ENCODE data around the gene GPD1.
"Not testable (repeated sequence)": the region's sequence is repeated elsewhere in the genome, so short reads cannot be mapped to it uniquely, and the experiment has no call there.

GPD1 gene

DNA sequence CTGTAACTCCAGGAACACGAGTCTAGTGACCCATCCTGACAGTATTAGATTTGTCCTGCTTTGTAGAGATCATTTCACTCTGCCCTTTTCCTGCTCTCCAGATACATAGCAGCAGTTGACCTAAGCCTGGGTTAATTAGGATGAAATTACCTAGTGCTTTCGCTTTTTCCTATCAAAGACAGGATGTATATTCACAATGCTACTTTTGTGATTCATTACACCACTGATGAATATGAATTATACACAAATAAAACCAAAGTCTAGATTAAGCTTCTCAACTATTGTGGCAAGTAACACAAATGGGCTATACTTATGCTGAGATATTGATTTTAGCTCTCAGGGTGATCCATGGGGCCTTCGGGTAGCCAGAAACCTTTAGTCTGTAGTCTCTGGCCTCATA lies 45.5 kb downstream of the GPD1 start:
- Histone ChIP-seq H3K27ac (ENCODE audit: low read length) (no peak overlapping the region), H3K27me3 (ENCODE audit: insufficient read depth, low read length) (no peaks in the 10 kb centered on the region), H3K36me3 (ENCODE audit: insufficient read depth, low read depth, low read length) (no peaks in the 10 kb centered on the region), H3K4me3 (ENCODE audit: low read length) (no peak overlapping the region), H3K9ac (ENCODE audit: low read depth, low read length) (no peak overlapping the region), H3K4me1 (ENCODE audit: insufficient read depth, low read length) (no peaks in the 10 kb centered on the region), H3K9me3 (ENCODE audit: insufficient read depth, low read depth, low read length) (no peaks in the 10 kb centered on the region)

- Histone ChIP-seq H3K4me1 (ENCODE audit: insufficient read depth, low read length) (no peaks in the 10 kb centered on the region), H3K9me3 (ENCODE audit: insufficient read depth, low read depth, low read length) (no peaks in the 10 kb centered on the region), H3K27ac (ENCODE audit: low read length) (no peak overlapping the region), H3K36me3 (ENCODE audit: insufficient read depth, low read depth, low read length) (no peaks in the 10 kb centered on the region), H3K4me3 (ENCODE audit: low read length) (no peak overlapping the region), H3K27me3 (ENCODE audit: insufficient read depth, low read length) (no peaks in the 10 kb centered on the region), H3K9ac (ENCODE audit: low read depth, low read length) (no peak overlapping the region)
Observed at GRCh38 chr12:50151047-50151687, 47.4 kb downstream of the GPD1 start.

DNA sequence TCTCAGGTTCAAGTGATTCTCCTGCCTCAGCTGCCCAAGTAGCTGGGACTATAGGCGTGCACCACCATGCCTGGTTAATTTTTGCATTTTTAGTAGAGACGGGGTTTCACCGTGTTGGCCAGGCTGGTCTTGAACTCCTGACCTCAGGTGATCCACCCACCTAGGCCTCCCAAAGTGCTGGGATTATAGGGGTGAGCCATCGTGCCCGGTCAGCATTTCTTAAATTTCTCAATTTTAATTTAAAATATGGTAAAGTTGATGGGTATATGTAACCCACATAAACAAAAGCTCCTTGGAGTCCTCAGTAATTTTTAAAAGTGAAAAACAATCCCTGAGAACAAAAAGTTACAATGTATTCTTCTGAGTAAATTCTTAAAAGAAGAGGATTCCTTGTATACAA lies 51.1 kb downstream of the GPD1 start:
- H3K36me3 ChIP-seq (ENCODE audit: insufficient read depth, low read depth, low read length); H3K27ac ChIP-seq (ENCODE audit: low read length); H3K27me3 ChIP-seq (ENCODE audit: insufficient read depth, low read length); H3K9me3 ChIP-seq (ENCODE audit: insufficient read depth, low read depth, low read length); H3K4me3 ChIP-seq (ENCODE audit: low read length); H3K9ac ChIP-seq (ENCODE audit: low read depth, low read length); H3K4me1 ChIP-seq (ENCODE audit: insufficient read depth, low read length): not testable (repeated sequence)

DNA sequence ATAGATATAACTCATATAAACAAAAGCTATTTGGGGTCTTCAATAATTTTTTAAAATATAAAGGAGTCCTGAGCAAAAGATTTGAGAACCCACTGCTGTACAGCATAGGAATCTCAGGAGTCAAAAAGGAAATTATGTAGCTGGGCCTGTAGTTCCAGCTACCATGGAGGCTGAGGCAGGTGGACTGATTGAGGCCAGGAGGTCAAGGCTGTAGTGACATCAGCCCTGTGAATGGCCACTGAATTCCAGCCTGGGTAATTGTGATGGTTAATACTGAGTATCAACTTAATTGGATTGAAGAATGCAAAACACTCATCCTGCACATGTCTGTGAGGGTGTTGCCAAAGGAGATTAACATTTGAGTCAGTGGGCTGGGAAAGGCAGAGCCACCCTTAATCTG lies 52.8 kb downstream of the GPD1 start:
- Histone ChIP-seq H3K36me3 (ENCODE audit: insufficient read depth, low read depth, low read length) (no peaks in the 10 kb centered on the region), H3K9me3 (ENCODE audit: insufficient read depth, low read depth, low read length) (no peaks in the 10 kb centered on the region), H3K27ac (ENCODE audit: low read length) (no peak overlapping the region), H3K9ac (ENCODE audit: low read depth, low read length) (no peak overlapping the region), H3K4me1 (ENCODE audit: insufficient read depth, low read length) (no peaks in the 10 kb centered on the region), H3K27me3 (ENCODE audit: insufficient read depth, low read length) (no peaks in the 10 kb centered on the region), H3K4me3 (ENCODE audit: low read length) (no peak overlapping the region)

- H3K36me3 ChIP-seq (ENCODE audit: insufficient read depth, low read depth, low read length) = no peaks in the 10 kb centered on the region
- no peak overlapping the region for H3K4me3 ChIP-seq (ENCODE audit: low read length)
- no peaks in the 10 kb centered on the region for H3K4me1 ChIP-seq (ENCODE audit: insufficient read depth, low read length)
- no peaks in the 10 kb centered on the region for H3K27me3 ChIP-seq (ENCODE audit: insufficient read depth, low read length)
- H3K9me3 ChIP-seq (ENCODE audit: insufficient read depth, low read depth, low read length) = no peaks in the 10 kb centered on the region
- no peak overlapping the region for H3K9ac ChIP-seq (ENCODE audit: low read depth, low read length)
- no peak overlapping the region for H3K27ac ChIP-seq (ENCODE audit: low read length)
Observed at GRCh38 chr12:50157259-50157658, 53.5 kb downstream of the GPD1 start.

GRCh38 chr12:50160643-50161042 lies 56.8 kb downstream of the GPD1 start:
- Histone ChIP-seq H3K27ac (ENCODE audit: low read length) (no peak overlapping the region), H3K4me3 (ENCODE audit: low read length) (no peak overlapping the region), H3K9ac (ENCODE audit: low read depth, low read length) (no peak overlapping the region), H3K36me3 (ENCODE audit: insufficient read depth, low read depth, low read length) (no peaks in the 10 kb centered on the region), H3K4me1 (ENCODE audit: insufficient read depth, low read length) (peaks cover 4% of the 10 kb centered on the region), H3K9me3 (ENCODE audit: insufficient read depth, low read depth, low read length) (no peaks in the 10 kb centered on the region), H3K27me3 (ENCODE audit: insufficient read depth, low read length) (no peaks in the 10 kb centered on the region)

Data from iPS-20b (cell line).